ENCODE results near the gene GPC3.

GPC3 gene

DNA sequence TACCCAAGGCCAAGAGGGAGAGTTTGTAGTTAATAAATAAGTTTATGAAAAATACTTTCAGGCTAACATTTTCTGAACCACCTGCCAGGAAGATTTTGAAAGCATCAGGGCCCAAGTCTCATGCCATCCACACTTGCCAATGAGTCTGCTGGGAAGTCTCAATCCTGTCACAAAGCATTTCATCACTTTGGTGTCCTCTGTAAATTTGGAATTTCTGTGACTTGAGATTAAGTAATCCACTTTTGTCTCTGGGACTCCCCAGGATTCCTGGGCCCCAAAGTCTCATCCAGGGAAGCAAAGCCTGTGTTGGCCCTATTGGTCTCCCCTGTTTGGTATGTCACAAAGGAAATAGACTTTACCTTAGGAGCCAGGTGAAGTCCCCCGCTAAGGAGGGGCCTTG lies 470.9 kb downstream of the GPC3 start:
- Histone ChIP-seq H3K56ac (ENCODE audit: low read length) (no peak overlapping the region), H2BK5ac (ENCODE audit: low read length) (no peak overlapping the region), H2AK5ac (ENCODE audit: low read length) (no peak overlapping the region), H3K18ac (ENCODE audit: low read length) (no peak overlapping the region), H3K4me3 (ENCODE audit: low read length) (no peak overlapping the region), H3K4ac (ENCODE audit: low read depth, low read length) (no peak overlapping the region), H3K9ac (ENCODE audit: low read length) (no peak overlapping the region), H2BK15ac (replicated peaks; ENCODE audit: low read depth) (no peak overlapping the region), H3K23ac (ENCODE audit: low read length) (no peak overlapping the region), H4K8ac (ENCODE audit: low read depth, low read length) (no peak overlapping the region), H3K27me3 (ENCODE audit: insufficient read depth, low read length, poor library complexity) (no peaks in the 10 kb centered on the region), H4K5ac (ENCODE audit: low read length) (no peak overlapping the region), H3K4me1 (ENCODE audit: control insufficient read depth, low read depth, low read length) (no peaks in the 10 kb centered on the region), H3K79me2 (ENCODE audit: control insufficient read depth, insufficient read depth, low read length) (no peaks in the 10 kb centered on the region), H3K4me2 (ENCODE audit: low read length) (no peak overlapping the region), H3K79me1 (ENCODE audit: low read length) (no peaks in the 10 kb centered on the region), H2BK120ac (ENCODE audit: low read depth, low read length) (no peak overlapping the region), H3K27ac (ENCODE audit: low read depth, low read length) (no peak overlapping the region), H3K36me3 (ENCODE audit: control insufficient read depth, insufficient read depth, low read length) (no peaks in the 10 kb centered on the region)
- no peak for DNase-seq
- WGBS (ENCODE audit: extremely low coverage, insufficient coverage, low lambda C conversion rate) = no CpG with 5 or more reads among the region's 1 CpG

DNA sequence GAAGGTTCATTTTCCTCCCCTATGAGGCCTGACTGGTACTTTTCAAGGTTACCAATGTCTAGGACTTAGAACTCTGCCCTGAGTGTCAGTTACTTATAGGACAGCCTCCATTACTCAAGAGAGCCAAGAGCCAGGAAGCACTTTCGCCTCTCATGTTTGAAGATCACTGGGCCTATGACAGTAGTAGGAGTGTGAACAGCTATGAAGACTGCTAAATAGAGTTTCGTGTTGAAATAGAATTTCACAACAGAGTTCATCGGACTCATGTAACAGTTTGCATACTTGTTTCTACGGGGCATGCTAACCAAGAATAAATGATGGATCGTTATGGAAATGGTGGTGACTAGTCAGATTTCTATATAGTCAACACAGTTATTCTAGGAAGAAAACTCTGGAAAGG lies 472.3 kb downstream of the GPC3 start:
- no peaks in the 10 kb centered on the region for H3K36me3 ChIP-seq (ENCODE audit: control insufficient read depth, insufficient read depth, low read length)
- H3K4me1 ChIP-seq (ENCODE audit: control insufficient read depth, low read depth, low read length) = no peaks in the 10 kb centered on the region
- no CpG with 5 or more reads among the region's 5 CpGs for WGBS (ENCODE audit: extremely low coverage, insufficient coverage, low lambda C conversion rate)
- H4K5ac ChIP-seq (ENCODE audit: low read length) = no peak overlapping the region
- H4K8ac ChIP-seq (ENCODE audit: low read depth, low read length) = no peak overlapping the region
- no peak overlapping the region for H3K4ac ChIP-seq (ENCODE audit: low read depth, low read length)
- no peak overlapping the region for H3K56ac ChIP-seq (ENCODE audit: low read length)
- no peak overlapping the region for H3K27ac ChIP-seq (ENCODE audit: low read depth, low read length)
- H3K4me3 ChIP-seq (ENCODE audit: low read length) = no peak overlapping the region
- H2BK5ac ChIP-seq (ENCODE audit: low read length) = no peak overlapping the region
- DNase-seq = no peak
- H2BK120ac ChIP-seq (ENCODE audit: low read depth, low read length) = no peak overlapping the region
- H3K9ac ChIP-seq (ENCODE audit: low read length) = no peak overlapping the region
- no peaks in the 10 kb centered on the region for H3K27me3 ChIP-seq (ENCODE audit: insufficient read depth, low read length, poor library complexity)
- H3K23ac ChIP-seq (ENCODE audit: low read length) = no peak overlapping the region
- no peak overlapping the region for H2AK5ac ChIP-seq (ENCODE audit: low read length)
- no peaks in the 10 kb centered on the region for H3K79me2 ChIP-seq (ENCODE audit: control insufficient read depth, insufficient read depth, low read length)
- H3K4me2 ChIP-seq (ENCODE audit: low read length) = no peak overlapping the region
- H2BK15ac ChIP-seq (replicated peaks; ENCODE audit: low read depth) = no peak overlapping the region
- no peaks in the 10 kb centered on the region for H3K79me1 ChIP-seq (ENCODE audit: low read length)
- H3K18ac ChIP-seq (ENCODE audit: low read length) = no peak overlapping the region

DNA sequence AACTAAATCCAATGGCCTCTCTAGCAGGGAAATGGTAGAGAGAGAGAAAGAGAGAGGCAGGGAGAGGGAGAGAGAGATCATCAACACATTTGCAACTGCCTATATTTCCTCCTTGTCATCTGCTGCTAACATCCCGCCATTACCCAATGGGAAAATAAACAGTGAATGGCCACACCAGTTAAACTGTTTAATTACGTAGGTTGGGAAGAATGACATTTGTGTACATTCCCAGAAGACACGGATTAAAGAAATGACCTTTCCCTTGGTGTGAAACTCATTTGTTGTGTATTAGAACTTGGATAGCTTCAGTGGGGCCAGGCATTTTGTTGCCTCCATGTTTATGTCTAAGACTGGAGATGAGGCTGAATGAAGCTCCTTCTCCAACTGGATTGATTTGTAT lies 474.4 kb downstream of the GPC3 start:
- Histone ChIP-seq H4K8ac (ENCODE audit: low read depth, low read length) (no peak overlapping the region), H3K4ac (ENCODE audit: low read depth, low read length) (no peak overlapping the region), H2BK15ac (replicated peaks; ENCODE audit: low read depth) (no peak overlapping the region), H3K27me3 (ENCODE audit: insufficient read depth, low read length, poor library complexity) (no peaks in the 10 kb centered on the region), H3K23ac (ENCODE audit: low read length) (no peak overlapping the region), H3K27ac (ENCODE audit: low read depth, low read length) (no peak overlapping the region), H4K5ac (ENCODE audit: low read length) (no peak overlapping the region), H2BK120ac (ENCODE audit: low read depth, low read length) (no peak overlapping the region), H3K4me3 (ENCODE audit: low read length) (no peak overlapping the region), H3K56ac (ENCODE audit: low read length) (no peak overlapping the region), H3K4me1 (ENCODE audit: control insufficient read depth, low read depth, low read length) (no peaks in the 10 kb centered on the region), H3K4me2 (ENCODE audit: low read length) (no peak overlapping the region), H2AK5ac (ENCODE audit: low read length) (no peak overlapping the region), H3K36me3 (ENCODE audit: control insufficient read depth, insufficient read depth, low read length) (no peaks in the 10 kb centered on the region), H3K79me1 (ENCODE audit: low read length) (no peaks in the 10 kb centered on the region), H2BK5ac (ENCODE audit: low read length) (no peak overlapping the region), H3K79me2 (ENCODE audit: control insufficient read depth, insufficient read depth, low read length) (no peaks in the 10 kb centered on the region), H3K18ac (ENCODE audit: low read length) (no peak overlapping the region), H3K9ac (ENCODE audit: low read length) (no peak overlapping the region)
- DNase-seq = no peak
- WGBS (ENCODE audit: extremely low coverage, insufficient coverage, low lambda C conversion rate) = no CpG with 5 or more reads among the region's 3 CpGs

DNA sequence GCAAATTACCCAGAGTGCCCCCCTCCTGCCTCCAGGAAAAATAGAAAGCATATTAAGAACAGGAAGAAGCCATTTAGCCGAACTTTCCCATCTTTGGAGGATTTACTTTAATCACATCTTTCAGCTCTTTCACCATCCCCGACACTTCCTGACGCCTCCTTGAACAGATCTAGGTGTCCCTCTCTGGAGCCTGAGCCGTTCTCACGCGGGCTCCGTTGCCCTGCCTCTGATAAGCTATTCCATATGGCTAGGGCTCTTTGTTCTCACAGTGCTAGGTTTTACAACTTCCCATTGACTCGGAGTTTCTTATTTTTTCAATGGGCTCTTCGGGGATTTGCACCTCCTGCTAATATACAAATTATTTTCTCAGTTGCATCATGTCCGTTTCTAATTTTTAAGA lies 488.0 kb downstream of the GPC3 start:
- Histone ChIP-seq H4K5ac (ENCODE audit: low read length) (no peak overlapping the region), H2AK5ac (ENCODE audit: low read length) (no peak overlapping the region), H3K79me2 (ENCODE audit: control insufficient read depth, insufficient read depth, low read length) (no peaks in the 10 kb centered on the region), H3K36me3 (ENCODE audit: control insufficient read depth, insufficient read depth, low read length) (no peaks in the 10 kb centered on the region), H3K23ac (ENCODE audit: low read length) (no peak overlapping the region), H3K4ac (ENCODE audit: low read depth, low read length) (no peak overlapping the region), H2BK5ac (ENCODE audit: low read length) (no peak overlapping the region), H3K4me2 (ENCODE audit: low read length) (no peak overlapping the region), H3K27me3 (ENCODE audit: insufficient read depth, low read length, poor library complexity) (no peaks in the 10 kb centered on the region), H3K18ac (ENCODE audit: low read length) (no peak overlapping the region), H3K4me1 (ENCODE audit: control insufficient read depth, low read depth, low read length) (no peaks in the 10 kb centered on the region), H3K27ac (ENCODE audit: low read depth, low read length) (no peak overlapping the region), H3K9ac (ENCODE audit: low read length) (no peak overlapping the region), H4K8ac (ENCODE audit: low read depth, low read length) (no peak overlapping the region), H2BK15ac (replicated peaks; ENCODE audit: low read depth) (no peak overlapping the region), H3K56ac (ENCODE audit: low read length) (no peak overlapping the region), H3K4me3 (ENCODE audit: low read length) (no peak overlapping the region), H3K79me1 (ENCODE audit: low read length) (no peaks in the 10 kb centered on the region), H2BK120ac (ENCODE audit: low read depth, low read length) (no peak overlapping the region)
- peak; percentile 2 for DNase-seq
- WGBS (ENCODE audit: extremely low coverage, insufficient coverage, low lambda C conversion rate) = no CpG with 5 or more reads among the region's 10 CpGs

DNA sequence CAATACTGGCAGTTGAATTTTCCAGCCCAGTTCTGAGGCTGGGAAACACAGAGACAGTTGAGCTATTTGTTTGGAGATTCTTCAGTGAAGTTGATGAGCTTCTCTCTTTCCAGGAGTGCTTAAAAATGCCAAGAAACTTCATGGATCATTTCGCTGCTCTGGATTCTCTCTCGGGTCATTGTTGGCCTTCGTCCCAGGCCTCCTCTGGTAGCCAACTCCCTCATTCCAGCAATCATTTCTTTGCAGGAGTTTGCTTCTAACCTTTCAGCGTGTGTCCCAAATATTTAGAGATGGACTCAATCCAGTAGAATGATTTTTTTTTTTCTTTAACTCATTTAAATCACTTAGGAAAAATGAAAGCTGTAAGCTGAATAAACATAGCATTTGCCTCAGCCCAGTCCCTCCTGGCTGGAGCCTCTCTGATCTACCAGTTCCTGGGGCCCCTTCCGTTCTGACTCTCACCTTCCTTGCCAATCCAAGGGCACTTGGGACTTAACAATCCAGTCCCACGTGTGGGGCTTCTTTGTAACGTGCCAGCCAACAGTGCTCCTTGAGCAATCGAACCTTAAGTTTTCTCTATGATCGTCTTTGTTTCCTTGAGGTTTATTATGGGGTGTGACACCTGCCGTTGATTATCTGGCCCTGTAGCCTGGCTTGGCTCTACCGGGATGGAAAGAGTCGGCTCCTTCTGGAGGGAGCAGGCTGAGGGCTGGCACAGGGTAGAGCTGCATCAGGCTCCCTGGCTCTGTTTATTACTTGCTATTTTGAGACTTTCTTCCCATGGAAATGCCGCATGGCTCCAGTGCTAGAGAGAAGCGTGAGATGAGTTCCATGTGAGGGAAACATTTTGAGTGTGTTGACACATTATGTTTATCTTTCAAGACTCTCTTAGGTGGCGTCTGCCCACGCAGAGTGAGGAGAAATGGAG lies 489.7 kb downstream of the GPC3 start:
- no CpG with 5 or more reads among the region's 16 CpGs for WGBS (ENCODE audit: extremely low coverage, insufficient coverage, low lambda C conversion rate)
- Histone ChIP-seq H3K4me3 (ENCODE audit: low read length) (no peak overlapping the region), H2BK15ac (replicated peaks; ENCODE audit: low read depth) (no peak overlapping the region), H3K27me3 (ENCODE audit: insufficient read depth, low read length, poor library complexity) (no peaks in the 10 kb centered on the region), H2AK5ac (ENCODE audit: low read length) (no peak overlapping the region), H2BK120ac (ENCODE audit: low read depth, low read length) (no peak overlapping the region), H3K4me2 (ENCODE audit: low read length) (no peak overlapping the region), H3K79me1 (ENCODE audit: low read length) (no peaks in the 10 kb centered on the region), H2BK5ac (ENCODE audit: low read length) (no peak overlapping the region), H3K79me2 (ENCODE audit: control insufficient read depth, insufficient read depth, low read length) (no peaks in the 10 kb centered on the region), H3K36me3 (ENCODE audit: control insufficient read depth, insufficient read depth, low read length) (no peaks in the 10 kb centered on the region), H3K4ac (ENCODE audit: low read depth, low read length) (no peak overlapping the region), H3K27ac (ENCODE audit: low read depth, low read length) (no peak overlapping the region), H3K9ac (ENCODE audit: low read length) (no peak overlapping the region), H3K18ac (ENCODE audit: low read length) (no peak overlapping the region), H4K8ac (ENCODE audit: low read depth, low read length) (no peak overlapping the region), H4K5ac (ENCODE audit: low read length) (no peak overlapping the region), H3K56ac (ENCODE audit: low read length) (no peak overlapping the region), H3K4me1 (ENCODE audit: control insufficient read depth, low read depth, low read length) (no peaks in the 10 kb centered on the region), H3K23ac (ENCODE audit: low read length) (no peak overlapping the region)
- DNase-seq = no peak

DNA sequence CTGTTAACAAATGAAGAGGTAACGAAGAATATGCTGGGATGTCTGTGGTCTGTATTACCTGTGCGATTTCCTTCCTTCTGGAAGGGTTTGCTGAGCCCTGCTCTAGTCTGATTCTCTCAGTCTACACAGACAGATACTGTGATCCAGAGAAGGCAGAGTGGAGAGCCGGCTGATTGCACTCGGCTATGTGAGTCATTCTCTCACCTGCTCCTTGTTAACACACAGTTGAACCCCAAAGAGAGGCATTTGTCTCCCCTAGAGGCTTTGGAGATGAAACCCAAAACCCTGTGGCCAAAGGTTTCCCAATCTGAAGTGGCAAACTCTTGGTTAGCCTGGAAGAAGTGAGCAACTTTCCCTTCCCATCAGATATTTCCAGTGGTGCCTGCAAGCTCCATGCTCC lies 492.0 kb downstream of the GPC3 start:
- H4K8ac ChIP-seq (ENCODE audit: low read depth, low read length) = no peak overlapping the region
- DNase-seq = no peak
- no CpG with 5 or more reads among the region's 4 CpGs for WGBS (ENCODE audit: extremely low coverage, insufficient coverage, low lambda C conversion rate)

More for the DNA sequence above, 492.0 kb downstream of the GPC3 start:
- Histone ChIP-seq H3K23ac (ENCODE audit: low read length) (no peak overlapping the region), H3K27me3 (ENCODE audit: insufficient read depth, low read length, poor library complexity) (no peaks in the 10 kb centered on the region), H3K4me1 (ENCODE audit: control insufficient read depth, low read depth, low read length) (no peaks in the 10 kb centered on the region), H3K56ac (ENCODE audit: low read length) (no peak overlapping the region), H3K4me2 (ENCODE audit: low read length) (no peak overlapping the region), H3K36me3 (ENCODE audit: control insufficient read depth, insufficient read depth, low read length) (no peaks in the 10 kb centered on the region), H3K4me3 (ENCODE audit: low read length) (no peak overlapping the region), H3K4ac (ENCODE audit: low read depth, low read length) (no peak overlapping the region), H4K5ac (ENCODE audit: low read length) (no peak overlapping the region), H2BK15ac (replicated peaks; ENCODE audit: low read depth) (no peak overlapping the region), H2BK120ac (ENCODE audit: low read depth, low read length) (no peak overlapping the region), H3K18ac (ENCODE audit: low read length) (no peak overlapping the region), H3K27ac (ENCODE audit: low read depth, low read length) (no peak overlapping the region), H3K79me2 (ENCODE audit: control insufficient read depth, insufficient read depth, low read length) (no peaks in the 10 kb centered on the region), H2BK5ac (ENCODE audit: low read length) (no peak overlapping the region), H3K79me1 (ENCODE audit: low read length) (no peaks in the 10 kb centered on the region), H2AK5ac (ENCODE audit: low read length) (no peak overlapping the region), H3K9ac (ENCODE audit: low read length) (no peak overlapping the region)

All from mesendoderm (in vitro differentiated cells).